Progenitor cell of endocrine pancreas (in vitro differentiated cells): ENCODE data around the gene SELP. TPM values are rescaled to one million over a fixed set of nuclear protein-coding genes. Genes with fewer than 3 reads are reported as not detected.

Experiments used
- DNase-seq: peaks from one replicate; pipeline ENCODE4 v3.0.0; 2021; ENCODE audit warnings: low spot score; ENCODE audit not compliant: unreplicated experiment
- H3K27ac Mint-ChIP-seq: 2 replicates; pipeline ENCODE4 v1.8.0; 2021; ENCODE audit warnings: mild to moderate bottlenecking, moderate library complexity, mixed read lengths
- H3K27me3 Mint-ChIP-seq: 2 replicates; pipeline ENCODE4 v1.8.0; 2021; ENCODE audit warnings: mixed read lengths
- H3K36me3 Mint-ChIP-seq: 2 replicates; pipeline ENCODE4 v1.8.0; 2022; ENCODE audit warnings: mixed read lengths; ENCODE audit not compliant: insufficient read depth
- H3K4me1 Mint-ChIP-seq: 2 replicates; pipeline ENCODE4 v1.8.0; 2021; ENCODE audit warnings: low read depth, mixed read lengths
- H3K4me3 Mint-ChIP-seq: 2 replicates; pipeline ENCODE4 v1.8.0; 2021; ENCODE audit warnings: low read depth, mild to moderate bottlenecking, moderate library complexity, mixed read lengths
- H3K9me3 Mint-ChIP-seq: 2 replicates; pipeline ENCODE4 v1.8.0; 2021; ENCODE audit warnings: low read depth, mixed read lengths
- CTCF ChIP-seq: fragments of 200-600 bp; sonication (generic); IDR thresholded peaks from one replicate; pipeline ENCODE4 v1.5.0; 2021; ENCODE audit warnings: antibody characterized with exemption, mild to moderate bottlenecking; ENCODE audit not compliant: unreplicated experiment
- total RNA-seq: library from RNA; stranded (reverse); gene quantifications from 2 replicates; pipeline ENCODE4 v1.2.1, GENCODE V29; 2021

SELP gene
- total RNA-seq, 1 donor from 2014 or later = not detected

GRCh38 chr1:169595764-169596711 is 33.9 kb downstream of the SELP start:
- Mint-ChIP-seq H3K4me1 (peaks cover 2% of the 10 kb centered on the region), H3K27me3 (peaks cover 26% of the 10 kb centered on the region), H3K27ac (no peak overlapping the region), H3K9me3 (no peaks in the 10 kb centered on the region), H3K36me3 (no peaks in the 10 kb centered on the region), H3K4me3 (no peak overlapping the region)
- DNase-seq = peak; percentile 41
- no peak for TF ChIP-seq CTCF

GRCh38 chr1:169594391-169594790 is 35.5 kb downstream of the SELP start:
- Mint-ChIP-seq H3K36me3 (no peaks in the 10 kb centered on the region), H3K9me3 (no peaks in the 10 kb centered on the region), H3K4me1 (peaks cover 2% of the 10 kb centered on the region), H3K27ac (no peak overlapping the region), H3K27me3 (peaks cover 26% of the 10 kb centered on the region), H3K4me3 (no peak overlapping the region)
- DNase-seq = no peak
- no peak for TF ChIP-seq CTCF

GRCh38 chr1:169590932-169591331 is 39.0 kb downstream of the SELP start:
- peaks cover 20% of the 10 kb centered on the region for H3K27me3 Mint-ChIP-seq
- no peak for TF ChIP-seq CTCF

GRCh38 chr1:169588785-169589485 is 41.0 kb downstream of the SELP start:
- H3K4me1 Mint-ChIP-seq = peaks cover 4% of the 10 kb centered on the region
- no peak for DNase-seq
- H3K4me3 Mint-ChIP-seq = no peak overlapping the region
- no peaks in the 10 kb centered on the region for H3K9me3 Mint-ChIP-seq
- TF ChIP-seq CTCF = no peak
- H3K36me3 Mint-ChIP-seq = no peaks in the 10 kb centered on the region
- H3K27ac Mint-ChIP-seq = no peak overlapping the region
- H3K27me3 Mint-ChIP-seq = peaks cover 15% of the 10 kb centered on the region

More at GRCh38 chr1:169590932-169591331, 39.0 kb downstream of the SELP start:
- Mint-ChIP-seq H3K9me3 (no peaks in the 10 kb centered on the region), H3K4me3 (no peak overlapping the region), H3K4me1 (peaks cover 4% of the 10 kb centered on the region), H3K27ac (no peak overlapping the region), H3K36me3 (no peaks in the 10 kb centered on the region)
- DNase-seq = no peak

- no peak for TF ChIP-seq CTCF
- H3K4me3 Mint-ChIP-seq = no peak overlapping the region
- H3K27ac Mint-ChIP-seq = no peak overlapping the region
- H3K36me3 Mint-ChIP-seq = no peaks in the 10 kb centered on the region
- peaks cover 4% of the 10 kb centered on the region for H3K4me1 Mint-ChIP-seq
- H3K27me3 Mint-ChIP-seq = peaks cover 15% of the 10 kb centered on the region
- no peak for DNase-seq
- no peaks in the 10 kb centered on the region for H3K9me3 Mint-ChIP-seq
These were observed 41.8 kb downstream of the SELP start for GRCh38 chr1:169588112-169588511.
